Stimulated activated CD8-positive, alpha-beta memory T cell treated with anti-CD3 and anti-CD28 coated beads, Interleukin-7, amount 100 ng/mL, for 48 hours (primary cell): ENCODE results near the gene HIP1R.
"Not testable (repeated sequence)": the region's sequence is repeated elsewhere in the genome, so short reads cannot be mapped to it uniquely, and the experiment has no call there.

Experiments
- DNase-seq, 2 donors: peaks; one replicate each; pipeline ENCODE4 v3.0.0-alpha.2; 2020; ENCODE audit warnings: low read depth in 1 of 2; ENCODE audit errors: extremely low read depth in 1 of 2

Gene HIP1R

GRCh38 chr12:122834921-122835749 is at the start of gene HIP1R:
Gene HIP1R, plus strand, starts transcription at chr12:122835457. Its CDS starts 94 bp downstream, at chr12:122835551.
- peak in 1 of 2 donors; percentile 20 for DNase-seq

GRCh38 chr12:122785503-122785902 is 49.8 kb upstream of the HIP1R start:
- DNase-seq: no peak

GRCh38 chr12:122788387-122788786 is 46.9 kb upstream of the HIP1R start:
- no peak for DNase-seq

GRCh38 chr12:122789637-122790036 is 45.6 kb upstream of the HIP1R start:
- DNase-seq: no peak

- DNase-seq: no peak
Measured at GRCh38 chr12:122790393-122791075, 44.7 kb upstream of the HIP1R start.

- DNase-seq: no peak
Measured at GRCh38 chr12:122793685-122794106, 41.6 kb upstream of the HIP1R start.

- no peak for DNase-seq
Measured at GRCh38 chr12:122795807-122796206, 39.5 kb upstream of the HIP1R start.

GRCh38 chr12:122799641-122800243 is 35.5 kb upstream of the HIP1R start:
- DNase-seq: no peak

GRCh38 chr12:122803937-122804336 is 31.3 kb upstream of the HIP1R start:
- DNase-seq: no peak

- not testable (repeated sequence) for DNase-seq
Measured at GRCh38 chr12:122804957-122805356, 30.3 kb upstream of the HIP1R start.

- no peak for DNase-seq
Measured at GRCh38 chr12:122807651-122808050, 27.6 kb upstream of the HIP1R start.

GRCh38 chr12:122811777-122812176 is 23.5 kb upstream of the HIP1R start:
- no peak for DNase-seq

- no peak for DNase-seq
Measured at GRCh38 chr12:122813310-122813713, 21.9 kb upstream of the HIP1R start.

- no peak for DNase-seq
Measured at GRCh38 chr12:122819209-122819785, 16.0 kb upstream of the HIP1R start.

- no peak for DNase-seq
Measured at GRCh38 chr12:122820138-122820537, 15.1 kb upstream of the HIP1R start.

- no peak for DNase-seq
Measured at GRCh38 chr12:122820838-122821271, 14.4 kb upstream of the HIP1R start.

- DNase-seq: no peak
Measured at GRCh38 chr12:122823429-122823828, 11.8 kb upstream of the HIP1R start.

GRCh38 chr12:122825773-122826724 is 9.2 kb upstream of the HIP1R start:
- DNase-seq: no peak

- DNase-seq: no peak
Measured at GRCh38 chr12:122827258-122827657, 8.0 kb upstream of the HIP1R start.

GRCh38 chr12:122830517-122831214 is 4.6 kb upstream of the HIP1R start:
- no peak for DNase-seq
